Karpas-422 (cell line): ENCODE measurements around the gene SLAIN1. TPM values are rescaled to one million over a fixed set of nuclear protein-coding genes. Genes with fewer than 3 reads are reported as not detected.

Experiments
- DNase-seq: peaks from one replicate; pipeline ENCODE4 v3.0.0-alpha.2; 2015
- H2AFZ ChIP-seq: fragments of 200-600 bp; sonication (generic); 2 replicates; pipeline ENCODE4 v1.6.1; 2014; ENCODE audit warnings: antibody characterized with exemption, low read length, mixed read lengths
- H3K27ac ChIP-seq: fragments of 200-600 bp; sonication (generic); 2 replicates; pipeline ENCODE4 v1.5.1; 2014; ENCODE audit warnings: mild to moderate bottlenecking, low read length, moderate library complexity
- H3K27me3 ChIP-seq: fragments of 200-600 bp; sonication (generic); 2 replicates; pipeline ENCODE4 v1.6.1; 2014; ENCODE audit warnings: low read length, mixed read lengths
- H3K36me3 ChIP-seq: fragments of 200-600 bp; sonication (generic); 2 replicates; pipeline ENCODE4 v1.6.1; 2014; ENCODE audit warnings: low read length, mixed read lengths; ENCODE audit not compliant: insufficient read depth
- H3K4me1 ChIP-seq: fragments of 200-600 bp; sonication (generic); 2 replicates; pipeline ENCODE4 v1.6.1; 2014; ENCODE audit warnings: mild to moderate bottlenecking, low read length, mixed read lengths
- H3K4me2 ChIP-seq: fragments of 200-600 bp; sonication (generic); 2 replicates; pipeline ENCODE4 v1.6.1; 2014; ENCODE audit warnings: low read length, low read depth, mild to moderate bottlenecking; ENCODE audit not compliant: poor library complexity, severe bottlenecking
- H3K4me3 ChIP-seq: fragments of 200-600 bp; sonication (generic); 2 replicates; pipeline ENCODE4 v1.5.1; 2014; ENCODE audit warnings: mild to moderate bottlenecking, antibody characterized with exemption, low read length, mixed read lengths
- H3K79me2 ChIP-seq: fragments of 200-600 bp; sonication (generic); 2 replicates; pipeline ENCODE4 v1.6.1; 2014; ENCODE audit warnings: mild to moderate bottlenecking, low read length, mixed read lengths
- H3K9ac ChIP-seq: fragments of 200-600 bp; sonication (generic); 2 replicates; pipeline ENCODE4 v1.6.0; 2014; ENCODE audit warnings: low read length
- H3K9me2 ChIP-seq: fragments of 200-600 bp; sonication (generic), shearing (Covaris generic); replicated peaks from 2 replicates; pipeline ENCODE4 v1.6.0; 2014; ENCODE audit warnings: mild to moderate bottlenecking, low read length, moderate library complexity; ENCODE audit not compliant: insufficient read depth
- H3K9me3 ChIP-seq: fragments of 300-700, 200-600 bp; sonication (generic); 2 replicates; pipeline ENCODE4 v1.6.1; 2014; ENCODE audit warnings: low read length, mixed read lengths
- H4K20me1 ChIP-seq: fragments of 200-600 bp; sonication (generic); 2 replicates; pipeline ENCODE4 v1.6.1; 2014; ENCODE audit warnings: mild to moderate bottlenecking, antibody characterized with exemption, low read length, low read depth; ENCODE audit not compliant: insufficient read depth
- total RNA-seq: library from RNA; depleted of rRNA; stranded (reverse); fragments of >200 nt; shearing (Covaris generic); gene quantifications from 2 replicates; pipeline ENCODE4 v1.2.3, GENCODE V29; 2014; ENCODE audit warnings: low replicate concordance

The SLAIN1 gene
- total RNA-seq, 1 experiment from 2014 or later: 7.1 TPM

DNA sequence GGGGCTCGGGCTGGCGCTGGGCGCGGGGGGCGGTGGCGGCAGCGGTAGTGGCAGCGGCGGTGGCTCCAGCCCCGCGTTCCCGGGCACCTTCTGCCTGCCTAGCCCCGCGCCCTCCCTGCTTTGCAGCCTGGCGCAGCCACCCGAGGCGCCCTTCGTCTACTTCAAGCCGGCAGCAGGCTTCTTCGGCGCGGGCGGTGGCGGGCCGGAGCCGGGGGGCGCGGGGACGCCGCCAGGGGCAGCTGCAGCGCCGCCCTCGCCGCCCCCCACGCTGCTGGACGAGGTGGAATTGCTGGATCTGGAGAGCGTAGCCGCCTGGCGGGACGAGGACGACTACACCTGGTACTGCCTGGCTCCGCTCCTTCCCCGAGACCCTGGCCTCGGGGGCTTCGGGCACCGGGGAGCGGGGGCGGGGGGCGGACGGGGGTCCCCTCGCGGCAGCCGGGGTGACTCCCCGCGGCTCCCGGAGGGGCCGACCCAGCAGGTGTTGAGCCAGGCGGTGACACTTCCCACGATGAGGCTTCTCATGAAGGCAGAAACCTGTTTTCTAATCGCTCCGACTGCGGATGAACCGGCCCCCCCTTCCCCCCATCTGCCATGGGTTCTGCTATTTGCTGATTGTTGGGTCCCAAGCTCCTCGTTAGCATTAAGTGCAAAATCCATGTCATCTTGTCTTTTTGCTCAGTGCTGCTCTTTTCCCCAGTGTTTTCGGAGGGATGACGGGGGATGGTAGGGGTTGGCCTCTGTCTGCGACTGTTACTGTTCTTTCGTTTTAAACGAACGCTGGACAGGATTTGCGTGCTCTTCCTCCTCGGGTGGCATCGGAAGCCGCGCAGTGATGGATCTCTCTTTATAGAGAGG is 943 bp downstream of the SLAIN1 start:
- peak overlapping the region; percentile 62 for H3K9ac ChIP-seq
- H3K79me2 ChIP-seq: no peaks in the 10 kb centered on the region
- no peaks in the 10 kb centered on the region for H3K9me2 ChIP-seq
- no peaks in the 10 kb centered on the region for H4K20me1 ChIP-seq
- no peaks in the 10 kb centered on the region for H3K36me3 ChIP-seq
- peaks cover 18% of the 10 kb centered on the region for H3K4me1 ChIP-seq
- no peaks in the 10 kb centered on the region for H3K9me3 ChIP-seq
- DNase-seq: peak; percentile 64
- peak overlapping the region; percentile 92 for H2AFZ ChIP-seq
- no peak overlapping the region for H3K27ac ChIP-seq
- H3K4me3 ChIP-seq: peak overlapping the region; percentile 77
- H3K4me2 ChIP-seq: peak overlapping the region; percentile 92
- no peaks in the 10 kb centered on the region for H3K27me3 ChIP-seq

DNA sequence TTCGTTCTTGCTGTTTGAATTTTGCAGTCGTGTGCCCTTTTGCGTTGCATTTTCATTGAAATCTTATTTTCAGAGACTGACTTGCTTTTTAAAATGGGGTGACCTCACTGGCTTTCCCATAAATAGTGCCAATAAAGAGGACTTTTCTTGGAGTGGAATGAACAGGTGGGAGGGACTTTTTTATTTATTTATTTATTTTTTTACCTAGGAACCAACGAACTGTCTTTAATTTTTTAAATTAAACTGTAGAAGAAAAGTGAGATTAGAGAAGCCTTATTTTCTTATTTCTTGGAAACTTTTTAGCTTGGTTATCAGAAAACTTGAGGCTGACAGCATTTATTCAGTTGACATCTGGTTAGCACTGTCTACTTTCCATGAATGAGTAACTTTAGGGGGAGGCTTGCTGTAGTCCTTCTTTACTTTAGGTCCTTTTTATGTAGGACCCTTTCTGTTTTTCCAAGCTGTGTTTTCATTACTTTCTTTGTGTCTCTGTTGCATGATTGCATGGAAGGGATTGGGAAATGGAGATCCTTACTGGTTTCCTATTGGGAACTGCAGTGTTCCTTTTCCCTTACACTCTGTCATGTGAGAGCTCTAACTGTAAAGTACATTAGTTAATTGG is 1.7 kb downstream of the SLAIN1 start:
- peak overlapping the region; percentile 77 for H3K4me3 ChIP-seq
- no peaks in the 10 kb centered on the region for H4K20me1 ChIP-seq
- no peaks in the 10 kb centered on the region for H3K36me3 ChIP-seq
- peak overlapping the region; percentile 62 for H3K9ac ChIP-seq
- no peak for DNase-seq
- H3K27me3 ChIP-seq: no peaks in the 10 kb centered on the region
- no peaks in the 10 kb centered on the region for H3K79me2 ChIP-seq
- H3K9me2 ChIP-seq: no peaks in the 10 kb centered on the region
- H2AFZ ChIP-seq: peak overlapping the region; percentile 92
- H3K9me3 ChIP-seq: no peaks in the 10 kb centered on the region
- peaks cover 18% of the 10 kb centered on the region for H3K4me1 ChIP-seq
- peak overlapping the region; percentile 92 for H3K4me2 ChIP-seq
- no peak overlapping the region for H3K27ac ChIP-seq

DNA sequence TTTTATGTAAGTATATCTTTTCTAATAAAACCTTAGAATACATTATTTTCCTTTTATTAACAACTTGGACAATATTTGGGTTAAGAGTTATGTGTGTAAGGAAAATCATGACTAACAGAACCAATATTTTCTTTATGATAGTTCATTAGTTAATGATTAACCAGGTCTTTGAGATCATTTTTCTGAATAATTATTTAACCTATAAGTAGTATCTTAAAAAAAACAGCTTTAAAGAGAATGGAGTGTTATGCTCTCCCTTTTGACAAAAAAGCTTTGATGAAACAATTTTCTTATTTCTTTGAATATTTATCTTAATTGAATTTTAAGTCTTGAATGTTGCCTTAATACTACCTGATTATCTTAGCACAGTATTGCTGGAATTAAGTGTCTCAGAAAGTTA is 3.8 kb downstream of the SLAIN1 start:
- Histone ChIP-seq H3K4me2 (no peak overlapping the region), H3K9me2 (no peaks in the 10 kb centered on the region), H4K20me1 (no peaks in the 10 kb centered on the region), H3K4me3 (no peak overlapping the region), H3K79me2 (no peaks in the 10 kb centered on the region), H3K9me3 (no peaks in the 10 kb centered on the region), H3K4me1 (peaks cover 18% of the 10 kb centered on the region), H3K27ac (no peak overlapping the region), H3K27me3 (no peaks in the 10 kb centered on the region), H2AFZ (no peak overlapping the region), H3K36me3 (no peaks in the 10 kb centered on the region), H3K9ac (no peak overlapping the region)
- no peak for DNase-seq

DNA sequence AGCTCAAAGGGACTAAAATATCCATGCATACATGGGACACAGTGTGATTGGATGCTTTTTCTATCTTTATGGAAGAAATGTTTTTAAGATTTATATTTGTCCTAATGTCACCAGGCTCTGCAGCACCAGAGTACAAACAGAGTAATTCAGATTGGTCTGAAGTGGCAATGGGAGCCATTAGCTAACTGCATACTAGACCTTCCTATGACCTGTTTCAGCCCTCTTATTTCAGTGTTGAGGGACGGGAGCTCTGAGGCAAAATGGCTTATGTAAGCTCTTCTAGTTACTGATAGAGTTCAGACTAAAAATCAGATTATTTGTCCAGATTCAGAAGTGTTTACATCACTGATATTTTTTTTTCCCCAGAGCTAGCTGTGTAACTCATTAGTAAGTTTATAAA is 4.9 kb downstream of the SLAIN1 start:
- Histone ChIP-seq H3K4me2 (no peak overlapping the region), H4K20me1 (no peaks in the 10 kb centered on the region), H3K4me1 (peaks cover 13% of the 10 kb centered on the region), H3K4me3 (no peak overlapping the region), H3K27me3 (no peaks in the 10 kb centered on the region), H3K36me3 (no peaks in the 10 kb centered on the region), H3K9me2 (no peaks in the 10 kb centered on the region), H2AFZ (no peak overlapping the region), H3K79me2 (no peaks in the 10 kb centered on the region), H3K27ac (no peak overlapping the region), H3K9ac (no peak overlapping the region), H3K9me3 (no peaks in the 10 kb centered on the region)
- DNase-seq: no peak

DNA sequence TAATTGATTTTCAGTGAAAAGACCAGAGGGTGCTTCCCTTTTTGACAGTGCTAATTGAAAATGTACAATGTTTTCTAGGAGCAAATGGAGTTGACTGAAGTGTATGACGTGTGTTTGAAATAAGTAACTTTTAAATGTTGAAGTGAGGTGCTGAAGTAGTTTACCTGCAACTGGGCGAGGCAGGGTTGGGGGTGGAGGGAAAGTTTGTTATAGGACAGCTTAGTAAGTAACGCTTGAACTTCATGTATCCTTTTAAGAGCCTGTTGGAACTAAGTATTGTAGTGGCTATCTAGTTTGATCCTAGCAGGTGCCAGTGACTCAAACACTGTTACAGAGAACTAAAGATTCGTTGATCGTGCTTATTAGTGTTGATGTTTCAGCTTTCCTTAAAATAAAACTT is 5.9 kb downstream of the SLAIN1 start:
- Histone ChIP-seq H3K36me3 (no peaks in the 10 kb centered on the region), H3K9me2 (no peaks in the 10 kb centered on the region), H3K27me3 (no peaks in the 10 kb centered on the region), H4K20me1 (no peaks in the 10 kb centered on the region), H3K9me3 (no peaks in the 10 kb centered on the region), H3K4me1 (peaks cover 9% of the 10 kb centered on the region), H3K4me3 (no peak overlapping the region), H2AFZ (no peak overlapping the region), H3K27ac (no peak overlapping the region), H3K4me2 (no peak overlapping the region), H3K9ac (no peak overlapping the region), H3K79me2 (no peaks in the 10 kb centered on the region)
- no peak for DNase-seq

DNA sequence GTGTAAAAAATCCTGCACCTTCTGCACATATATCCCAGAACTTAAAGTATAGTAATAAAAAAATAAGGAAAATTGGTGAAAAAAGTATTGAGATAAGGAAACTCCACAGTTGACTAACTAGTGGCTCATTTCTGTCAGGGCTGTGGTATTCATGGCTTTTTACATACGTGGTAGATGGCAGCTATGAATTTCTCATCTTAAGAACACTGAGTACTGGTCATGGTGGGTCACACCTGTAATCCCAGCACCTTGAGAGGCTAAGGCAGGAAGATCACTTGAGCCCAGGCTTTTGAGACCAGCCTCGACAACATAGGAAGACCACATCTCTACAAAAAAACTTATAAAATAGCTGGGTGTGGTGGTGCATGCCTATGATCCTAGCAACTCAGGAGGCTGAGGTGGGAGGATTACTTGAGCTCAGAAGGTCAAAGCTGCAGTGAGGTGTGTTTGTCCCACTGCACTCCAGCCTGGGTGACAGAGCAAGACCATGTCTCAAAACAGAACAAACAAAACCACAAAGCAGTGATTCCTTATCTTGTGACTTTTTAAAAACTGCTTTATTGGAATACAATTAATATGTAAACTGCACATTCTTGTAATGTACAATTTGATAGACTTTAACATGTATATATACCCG is 16.8 kb downstream of the SLAIN1 start:
- Histone ChIP-seq H3K27ac (no peak overlapping the region), H3K36me3 (no peaks in the 10 kb centered on the region)

DNA sequence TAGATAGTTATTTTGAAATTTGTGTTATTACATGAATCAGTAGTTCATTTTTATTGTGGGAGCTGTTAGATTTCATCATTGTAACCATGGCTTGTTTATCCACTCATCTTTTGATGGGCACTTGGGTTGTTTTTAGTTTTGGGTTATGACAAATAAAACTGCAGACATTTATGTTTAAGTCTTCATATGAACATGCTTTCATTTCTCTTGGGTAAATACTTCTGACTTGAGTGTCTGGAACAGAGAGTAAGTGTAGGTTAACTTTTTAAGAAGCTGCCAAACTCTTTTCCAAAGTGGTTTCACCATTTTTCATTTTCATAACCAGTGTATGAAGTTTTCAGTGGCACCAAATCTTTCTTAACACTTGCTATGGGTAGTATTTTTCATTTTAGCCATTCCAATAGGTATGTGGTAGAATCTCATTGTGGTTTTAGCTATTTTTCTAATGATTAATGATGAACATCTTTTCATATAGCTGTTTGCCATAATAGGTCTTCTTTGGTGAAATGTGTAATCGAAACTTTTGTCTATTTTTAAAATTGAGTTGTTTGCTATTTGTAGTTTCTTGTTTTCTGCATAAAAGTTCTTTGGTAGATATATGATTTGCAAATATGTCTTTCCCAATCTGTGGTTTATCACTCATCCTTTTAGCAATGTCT is 17.9 kb downstream of the SLAIN1 start:
- no peaks in the 10 kb centered on the region for H3K9me3 ChIP-seq
- no peak overlapping the region for H3K4me3 ChIP-seq
- no peaks in the 10 kb centered on the region for H3K27me3 ChIP-seq
- no peak overlapping the region for H2AFZ ChIP-seq
- H3K9ac ChIP-seq: no peak overlapping the region
- H3K9me2 ChIP-seq: no peaks in the 10 kb centered on the region
- H3K4me2 ChIP-seq: no peak overlapping the region
- no peaks in the 10 kb centered on the region for H3K4me1 ChIP-seq
- no peaks in the 10 kb centered on the region for H3K36me3 ChIP-seq
- no peak for DNase-seq
- no peak overlapping the region for H3K27ac ChIP-seq
- H3K79me2 ChIP-seq: no peaks in the 10 kb centered on the region
- H4K20me1 ChIP-seq: no peaks in the 10 kb centered on the region; the same call in 1 of the 2 replicates

More for the DNA sequence above, 16.8 kb downstream of the SLAIN1 start:
- Histone ChIP-seq H4K20me1 (no peaks in the 10 kb centered on the region; the same call in 1 of the 2 replicates), H2AFZ (no peak overlapping the region), H3K27me3 (no peaks in the 10 kb centered on the region), H3K4me2 (no peak overlapping the region), H3K79me2 (no peaks in the 10 kb centered on the region), H3K9me2 (no peaks in the 10 kb centered on the region), H3K9ac (no peak overlapping the region), H3K9me3 (no peaks in the 10 kb centered on the region), H3K4me1 (no peaks in the 10 kb centered on the region), H3K4me3 (no peak overlapping the region)
- DNase-seq: no peak

DNA sequence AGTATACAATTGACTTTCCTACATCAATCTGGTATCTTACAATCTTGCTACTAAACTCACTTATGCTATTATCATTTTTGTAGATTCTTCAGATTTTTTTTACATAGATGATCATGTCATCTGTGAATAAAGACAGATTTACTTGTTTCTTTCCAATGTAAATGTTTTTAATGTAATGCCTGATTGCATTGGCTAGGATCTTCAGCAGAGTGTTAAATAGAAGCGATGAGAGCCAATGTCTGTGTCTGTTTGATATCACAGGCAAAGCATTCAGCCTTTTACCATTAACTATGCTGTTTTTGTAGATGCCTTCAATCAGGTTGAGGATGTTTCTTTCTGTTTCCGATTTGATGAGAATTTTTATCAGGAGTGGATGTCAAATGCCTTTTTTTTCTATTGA is 19.2 kb downstream of the SLAIN1 start:
- H3K27ac ChIP-seq: no peak overlapping the region

More for the DNA sequence above, 19.2 kb downstream of the SLAIN1 start:
- Histone ChIP-seq H3K9me2 (no peaks in the 10 kb centered on the region), H3K9me3 (no peaks in the 10 kb centered on the region), H3K79me2 (no peaks in the 10 kb centered on the region), H2AFZ (no peak overlapping the region), H3K4me3 (no peak overlapping the region), H3K36me3 (no peaks in the 10 kb centered on the region), H3K4me1 (no peaks in the 10 kb centered on the region), H3K4me2 (no peak overlapping the region), H4K20me1 (no peaks in the 10 kb centered on the region; the same call in 1 of the 2 replicates), H3K9ac (no peak overlapping the region), H3K27me3 (no peaks in the 10 kb centered on the region)
- no peak for DNase-seq
